Central memory CD4-positive, alpha-beta T cell (primary cell): ENCODE measurements around the gene CUX1.

ENCODE experiments used
- DNase-seq: peaks from one replicate; pipeline ENCODE4 v3.0.0; 2022

Gene CUX1

GRCh38 chr7:101940830-101941229 is 123.4 kb downstream of the CUX1 start:
- DNase-seq, result no peak

- no peak for DNase-seq
These were observed 124.3 kb downstream of the CUX1 start for GRCh38 chr7:101941481-101942383.

- DNase-seq, result no peak
These were observed 125.3 kb downstream of the CUX1 start for GRCh38 chr7:101942603-101943210.

DNA sequence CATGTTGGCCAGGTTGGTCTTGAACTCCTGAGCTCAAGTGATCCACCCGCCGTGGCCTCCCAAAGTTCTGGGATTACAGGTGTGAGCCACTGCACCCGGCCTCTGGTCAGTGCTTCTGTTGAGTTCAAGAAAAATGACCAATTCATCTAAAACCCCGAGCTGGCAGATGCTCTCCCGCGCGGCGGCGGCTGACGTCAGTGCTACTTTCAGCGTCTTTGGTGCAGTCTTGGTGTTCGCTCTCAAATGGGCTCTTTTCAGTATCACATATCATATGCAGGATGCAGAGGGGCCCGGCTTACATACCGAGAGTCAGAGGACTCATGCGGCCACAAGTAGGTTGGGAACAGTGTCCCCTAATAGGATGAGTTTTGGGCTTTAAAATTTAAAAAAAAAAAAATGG is 125.9 kb downstream of the CUX1 start:
- no peak for DNase-seq

DNA sequence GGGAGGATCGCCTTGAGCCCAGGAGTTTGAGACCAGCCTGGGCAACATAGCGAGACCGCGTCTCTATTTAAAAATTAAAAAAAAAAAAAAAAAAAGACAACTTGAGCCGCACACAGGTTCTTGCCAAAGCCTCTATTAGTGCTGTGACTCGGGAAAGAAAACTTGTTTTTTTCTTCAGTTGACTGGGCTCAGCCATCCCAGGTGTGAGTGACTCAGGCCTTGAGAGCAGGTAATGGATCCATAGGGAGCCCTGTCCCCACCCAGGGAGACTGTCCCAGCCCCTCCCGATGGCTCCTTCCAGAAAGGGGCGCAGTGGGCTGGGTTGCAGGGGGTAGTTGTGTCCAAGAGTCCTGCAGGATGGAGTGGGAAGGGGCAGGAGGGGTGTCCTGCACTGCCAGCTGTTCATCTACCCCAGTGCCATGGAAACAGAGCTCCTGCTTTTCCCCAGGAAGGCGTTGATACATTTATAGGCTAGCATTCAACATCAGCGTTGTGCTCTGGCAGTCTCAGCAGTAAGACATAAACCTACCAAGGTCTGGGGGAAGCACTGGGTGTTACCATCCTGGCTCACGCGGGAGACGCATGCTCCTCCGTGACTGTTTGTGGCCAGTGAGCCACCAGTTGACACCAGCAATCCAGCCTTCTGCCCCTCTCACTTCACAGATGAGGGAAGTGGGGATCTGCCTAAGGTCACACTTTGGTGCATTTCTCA is 126.6 kb downstream of the CUX1 start:
- no peak for DNase-seq

GRCh38 chr7:101944611-101945010 is 127.2 kb downstream of the CUX1 start:
- DNase-seq, result no peak

- DNase-seq, result no peak
These were observed 127.8 kb downstream of the CUX1 start for GRCh38 chr7:101945034-101945758.

- no peak for DNase-seq
These were observed 130.5 kb downstream of the CUX1 start for GRCh38 chr7:101947899-101948298.

DNA sequence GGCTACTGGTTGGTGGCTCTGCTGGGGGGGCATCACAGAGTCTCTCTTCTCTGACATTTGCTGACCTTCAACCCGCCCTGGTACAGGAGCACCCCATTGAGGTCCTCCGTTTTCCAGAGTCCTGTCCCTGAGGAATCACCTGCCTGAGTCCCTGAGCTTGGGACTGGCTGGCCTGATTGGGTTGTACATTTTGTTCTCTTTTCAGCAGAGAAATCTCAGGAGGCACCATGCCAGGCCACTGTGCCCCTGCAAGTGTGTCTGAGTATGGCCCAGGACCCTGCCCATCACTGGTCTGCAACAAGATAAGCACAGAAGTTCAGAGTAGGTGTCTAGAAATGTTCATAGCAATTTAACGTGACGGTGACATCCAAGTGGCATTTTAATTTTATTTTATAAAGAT is 131.2 kb downstream of the CUX1 start:
- no peak for DNase-seq

GRCh38 chr7:101950450-101951119 is 133.2 kb downstream of the CUX1 start:
- DNase-seq, result no peak

- DNase-seq, result no peak
These were observed 134.3 kb downstream of the CUX1 start for GRCh38 chr7:101951757-101952156.

- no peak for DNase-seq
These were observed 135.2 kb downstream of the CUX1 start for GRCh38 chr7:101952355-101953247.

DNA sequence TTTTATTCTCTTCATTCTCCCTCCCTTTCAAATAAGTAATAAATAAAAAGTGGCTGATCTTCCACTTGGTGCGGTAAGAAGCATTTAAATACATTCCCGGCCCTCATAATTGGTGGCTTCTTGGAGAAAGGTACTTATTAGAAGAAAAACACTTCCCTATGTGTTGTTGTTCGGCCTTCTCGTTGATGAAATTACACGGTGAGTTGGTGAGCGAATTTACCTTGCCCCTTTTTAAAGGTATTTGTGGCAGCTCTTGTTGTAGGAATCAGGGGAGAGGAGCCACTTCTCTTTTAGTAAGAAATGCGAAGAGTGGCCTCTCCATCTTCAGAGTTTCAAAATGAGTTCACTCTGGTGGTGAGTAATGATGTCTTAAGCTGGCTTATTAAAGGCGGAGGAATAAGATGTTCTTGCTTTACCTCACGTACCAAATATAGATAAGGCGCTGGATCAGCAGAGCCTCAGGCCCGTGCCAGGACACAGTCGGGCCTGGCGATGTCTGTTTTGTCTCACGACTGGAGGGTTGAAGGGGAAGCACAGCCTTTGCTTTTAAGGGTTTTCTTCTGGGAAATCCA is 135.9 kb downstream of the CUX1 start:
- no peak for DNase-seq

GRCh38 chr7:101954499-101954898 is 137.1 kb downstream of the CUX1 start:
- DNase-seq, result no peak

DNA sequence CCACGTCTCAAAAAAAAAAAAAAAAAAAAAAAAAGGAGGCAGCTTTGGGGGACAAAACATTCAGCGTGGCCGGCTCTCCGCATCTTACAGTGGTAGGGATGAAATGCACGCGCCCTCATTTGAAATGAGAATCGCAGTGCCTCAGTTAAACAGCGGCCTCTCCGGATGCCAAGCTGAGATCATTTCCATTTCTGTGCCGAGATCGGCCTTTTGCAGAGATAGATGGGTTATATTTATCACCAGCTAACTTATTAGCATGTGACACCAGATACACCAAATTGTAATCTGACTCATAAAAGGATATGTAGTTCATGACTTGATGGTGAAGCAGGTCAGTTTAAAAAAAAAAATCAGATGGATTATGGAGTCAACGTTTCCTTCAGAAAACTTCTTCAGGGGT is 138.7 kb downstream of the CUX1 start:
- DNase-seq, result no peak

- no peak for DNase-seq
These were observed 140.5 kb downstream of the CUX1 start for GRCh38 chr7:101957744-101958525.

DNA sequence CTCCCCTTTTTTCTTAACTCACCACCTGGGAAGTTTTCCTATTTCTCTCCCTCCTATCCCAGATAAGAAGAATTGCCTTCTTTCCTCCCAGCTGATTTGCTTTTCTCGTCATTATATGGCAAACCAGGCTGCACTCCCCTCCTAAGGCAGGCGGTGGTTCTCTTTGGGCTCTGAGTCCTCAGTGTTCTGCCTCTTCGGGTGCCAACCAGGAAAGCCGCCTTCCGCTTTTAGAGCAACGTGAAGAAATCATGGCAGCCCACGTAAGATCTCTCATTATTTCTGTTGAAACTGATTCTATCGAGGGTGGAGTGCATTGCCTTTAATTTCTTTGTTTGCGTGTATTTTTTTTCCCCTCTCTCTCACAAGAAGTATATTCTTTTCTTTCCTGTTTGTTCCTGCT is 141.9 kb downstream of the CUX1 start:
- DNase-seq, result no peak

GRCh38 chr7:101959829-101960228 is 142.4 kb downstream of the CUX1 start:
- no peak for DNase-seq

GRCh38 chr7:101960323-101960722 is 142.9 kb downstream of the CUX1 start:
- no peak for DNase-seq
